Ureter (tissue), 1 donor: ENCODE measurements around the gene CEP112. TPM values are rescaled to one million over a fixed set of nuclear protein-coding genes. Genes with fewer than 3 reads are reported as not detected.
"Not testable (repeated sequence)": the region's sequence is repeated elsewhere in the genome, so short reads cannot be mapped to it uniquely, and the experiment has no call there.

ENCODE experiments used
- DNase-seq: peaks from one replicate; pipeline ENCODE4 v3.0.0-alpha.2; 2020; ENCODE audit warnings: low spot score
- total RNA-seq: library from RNA; stranded (reverse); gene quantifications from one replicate; pipeline ENCODE4 v1.2.4, GENCODE V29; 2023
- donor health status: DM: yes; HTN: yes; CAD: no.

CEP112 gene
- total RNA-seq, 1 donor from 2014 or later = 18.0 TPM

DNA sequence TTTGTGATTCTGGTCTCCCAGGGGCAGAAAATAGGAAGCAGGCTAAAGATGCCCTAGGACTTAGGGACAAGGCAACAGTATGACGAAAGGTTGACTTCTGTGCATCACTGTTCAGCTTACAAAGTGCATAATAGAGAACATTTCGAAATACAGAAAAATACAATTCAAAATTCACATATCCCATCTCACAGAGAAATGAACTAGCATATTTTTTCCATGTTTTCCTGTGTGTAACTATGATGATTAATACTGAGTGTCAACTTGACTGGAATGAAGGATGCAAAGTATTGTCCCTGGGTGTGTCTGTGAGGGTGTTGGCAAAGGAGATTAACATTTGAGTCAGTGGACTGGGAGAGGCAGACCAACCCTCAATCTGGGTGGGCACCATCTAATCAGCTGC, 365.4 kb downstream of the CEP112 start:
- not testable (repeated sequence) for DNase-seq

DNA sequence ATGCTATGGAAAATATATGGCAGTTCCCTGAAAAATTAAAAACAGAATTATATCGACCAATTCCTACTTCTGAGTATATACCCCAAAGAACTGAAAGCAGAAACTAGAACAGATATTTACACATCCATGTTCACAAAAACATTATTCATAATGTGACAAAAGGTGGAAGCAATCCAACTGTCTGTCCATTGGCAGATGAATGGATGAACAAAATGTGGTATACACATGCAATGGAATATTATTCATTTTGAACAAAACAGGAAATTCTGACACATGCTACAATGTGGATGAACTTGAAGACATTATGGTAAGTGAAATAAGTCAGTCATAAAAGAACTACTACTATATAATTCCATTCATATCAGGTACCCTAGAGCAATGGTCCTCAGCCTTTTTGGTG, 367.0 kb downstream of the CEP112 start:
- no peak for DNase-seq

DNA sequence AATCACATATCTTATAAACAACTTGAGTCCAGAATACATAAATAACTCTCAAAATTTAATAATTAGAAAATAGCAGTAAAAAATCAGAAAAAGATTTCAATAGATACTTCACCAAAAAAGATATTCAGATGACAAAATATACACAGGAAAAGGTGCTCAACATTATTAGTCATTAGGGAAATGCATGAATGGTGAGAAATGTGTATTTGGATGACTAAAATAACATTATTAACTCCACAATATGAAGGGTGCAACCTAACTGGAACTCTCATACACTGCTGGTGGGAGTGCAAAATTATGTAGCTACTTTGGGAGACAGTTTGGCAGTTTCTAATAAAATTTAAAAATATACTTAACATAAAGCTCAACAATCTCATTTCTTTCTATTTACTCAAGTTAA, 368.2 kb downstream of the CEP112 start:
- no peak for DNase-seq

DNA sequence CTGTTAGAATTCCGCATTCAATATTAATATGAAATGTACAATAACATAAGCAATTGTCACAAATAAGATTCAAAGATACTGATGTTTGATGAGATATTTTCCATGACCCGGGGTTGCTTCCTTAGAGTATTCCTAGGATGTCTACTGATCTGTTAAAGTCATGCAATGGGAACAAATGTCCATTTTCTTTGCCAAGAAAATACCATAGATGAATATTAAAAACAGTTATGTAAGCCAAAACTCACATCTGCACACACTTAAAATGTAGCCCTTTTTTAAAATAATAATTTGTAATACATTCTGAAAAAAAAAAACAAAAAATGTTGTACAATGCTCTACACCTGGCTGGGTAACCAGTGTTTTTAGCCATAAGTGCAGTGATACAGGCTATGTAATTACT, 371.1 kb downstream of the CEP112 start:
- DNase-seq = no peak

DNA sequence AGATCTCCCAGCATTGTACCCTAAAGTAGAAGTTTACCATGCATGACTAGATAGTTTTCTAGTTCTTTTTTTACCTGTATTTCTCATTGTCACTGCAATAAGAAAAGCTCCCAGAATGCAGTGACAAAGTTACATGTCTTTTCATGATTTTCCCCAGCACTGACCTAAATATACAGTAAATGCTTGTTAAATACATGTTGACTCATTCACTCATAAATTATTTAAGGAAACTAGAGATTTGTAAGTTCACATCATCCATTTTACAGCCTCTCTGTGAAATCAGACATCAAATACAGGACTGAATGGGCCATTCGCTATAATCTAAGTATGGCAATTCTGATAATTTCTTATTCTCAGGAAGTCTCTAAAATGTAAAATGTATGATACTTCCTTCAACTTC, 371.6 kb downstream of the CEP112 start:
- no peak for DNase-seq

DNA sequence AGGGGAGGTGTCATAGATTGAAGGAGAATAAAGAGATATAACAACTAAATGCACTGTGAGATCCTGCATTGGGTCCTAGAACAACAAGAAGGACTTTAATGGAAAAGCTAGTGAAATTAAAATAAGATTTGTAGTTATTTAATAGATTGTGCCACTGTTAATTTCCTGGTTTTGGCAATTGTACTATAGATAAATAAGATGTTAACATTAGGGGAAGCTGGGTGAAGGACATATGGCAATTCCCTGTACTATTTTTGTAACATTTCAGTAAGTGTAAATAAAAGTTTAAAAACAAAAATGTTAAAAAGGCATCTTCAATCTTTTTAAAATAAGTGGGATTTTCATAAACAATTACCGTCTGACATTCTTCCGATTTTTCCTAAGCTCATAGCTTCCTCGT, 372.1 kb downstream of the CEP112 start:
- DNase-seq = no peak

DNA sequence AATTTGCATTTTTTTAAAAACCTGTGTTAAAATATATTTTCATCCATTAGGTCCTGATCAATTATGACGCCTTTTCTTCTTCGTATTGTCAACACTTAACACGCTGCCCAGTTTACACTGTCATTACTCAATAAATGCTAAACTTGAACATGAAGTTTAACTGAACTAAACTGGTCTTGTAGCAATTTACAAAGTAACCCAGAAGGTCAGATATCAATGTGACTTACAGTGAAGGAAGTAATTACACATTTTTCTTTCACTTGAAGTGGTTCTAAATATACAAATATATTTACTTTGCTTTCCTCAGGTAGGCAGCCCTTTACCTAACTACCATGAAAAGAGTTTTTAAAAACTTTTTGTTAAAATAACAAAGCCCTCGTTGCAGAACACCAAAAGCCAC, 374.0 kb downstream of the CEP112 start:
- no peak for DNase-seq

DNA sequence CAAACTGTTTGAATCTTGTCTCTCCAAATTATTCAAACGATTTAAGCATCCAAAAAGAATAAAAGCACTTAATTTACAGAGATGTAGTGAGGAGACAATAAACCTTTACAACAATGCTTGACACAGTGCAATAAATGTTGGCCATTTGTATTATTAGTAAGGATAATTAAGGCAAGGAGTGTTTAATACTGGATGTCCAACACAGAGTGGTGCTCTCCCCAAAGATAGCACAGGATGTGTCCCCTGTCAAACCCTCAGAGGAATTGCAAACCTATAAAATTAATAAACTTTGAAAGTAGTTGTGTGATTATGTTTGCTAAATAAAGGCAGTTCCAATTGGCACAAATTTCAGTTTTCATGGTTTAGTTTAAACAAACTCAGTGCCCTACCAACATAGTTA, 377.5 kb downstream of the CEP112 start:
- DNase-seq = no peak

DNA sequence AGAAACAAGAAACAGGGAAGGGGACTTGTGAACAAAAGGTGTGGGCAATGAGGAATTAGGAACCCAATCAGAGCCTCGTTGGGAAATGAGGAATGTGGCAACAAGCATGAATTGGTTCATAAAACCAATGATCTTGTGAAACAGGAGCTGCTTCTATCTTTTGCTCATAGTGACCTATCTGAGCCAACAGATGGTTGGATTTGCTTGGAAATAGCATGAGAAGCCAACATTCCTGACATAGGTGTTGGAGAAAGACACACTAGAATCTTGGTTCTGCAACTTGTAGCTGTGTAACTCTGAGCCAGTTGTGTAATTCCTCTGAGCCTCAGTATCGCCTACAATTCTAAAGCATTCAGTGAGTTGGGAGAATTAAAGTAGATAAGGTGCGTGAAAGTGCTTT, 378.6 kb downstream of the CEP112 start:
- no peak for DNase-seq

DNA sequence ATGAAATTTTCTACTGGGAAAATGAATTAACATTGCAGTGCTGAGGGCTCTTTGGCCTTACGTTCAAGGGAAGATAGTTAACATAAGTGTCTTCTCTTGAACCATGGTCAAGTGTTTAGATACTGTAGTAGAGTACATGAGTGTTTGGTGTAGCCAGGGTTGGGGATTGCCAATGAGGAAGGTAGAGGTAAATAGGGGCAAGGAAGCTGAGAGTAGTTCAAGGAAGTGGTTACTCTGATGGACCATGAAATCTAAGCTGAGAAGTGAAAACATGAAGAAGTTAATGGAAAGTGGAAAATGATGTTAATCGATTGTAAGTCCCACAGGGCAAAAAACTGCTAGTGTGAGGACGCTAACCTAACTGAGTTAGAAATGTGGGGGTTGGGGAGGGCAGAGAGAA, 380.9 kb downstream of the CEP112 start:
- no peak for DNase-seq

DNA sequence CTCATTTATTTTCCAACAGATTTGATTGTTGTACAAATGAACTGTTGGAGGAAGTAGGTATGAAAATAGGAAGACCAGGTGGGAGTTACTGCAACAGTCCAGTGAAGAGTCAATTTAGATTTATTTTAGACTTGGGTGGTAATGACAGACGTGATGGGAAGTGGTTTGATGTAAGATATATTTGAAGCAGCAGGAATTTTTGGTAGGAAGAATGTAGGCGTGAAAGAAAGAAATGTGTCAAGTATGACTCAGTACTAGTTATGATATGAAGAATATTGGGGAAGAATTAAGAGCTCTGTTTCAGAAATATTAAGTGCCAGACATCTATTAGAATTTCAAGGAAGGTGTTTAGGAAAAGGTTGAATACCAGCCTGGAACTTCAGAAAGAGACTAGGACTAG, 382.6 kb downstream of the CEP112 start:
- DNase-seq = no peak

DNA sequence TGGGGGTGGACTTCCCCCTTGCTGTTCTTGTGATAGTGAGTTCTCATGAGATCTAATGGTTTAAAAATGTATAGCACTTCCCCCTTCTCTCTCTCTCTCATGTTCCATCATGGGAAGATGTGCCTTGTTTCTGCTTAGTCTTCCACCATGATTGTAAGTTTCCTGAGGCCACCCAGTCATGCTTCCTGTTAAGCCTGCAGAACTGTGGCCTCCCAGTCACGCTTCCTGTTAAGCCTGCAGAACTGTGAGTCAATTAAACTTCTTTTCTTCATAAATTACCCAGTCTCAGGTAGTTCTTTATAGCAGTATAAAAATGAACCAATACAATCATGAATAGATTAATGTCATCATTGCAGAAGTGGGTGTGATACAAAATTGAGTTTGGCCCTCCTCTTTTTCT, 383.4 kb downstream of the CEP112 start:
- DNase-seq = not testable (repeated sequence)

DNA sequence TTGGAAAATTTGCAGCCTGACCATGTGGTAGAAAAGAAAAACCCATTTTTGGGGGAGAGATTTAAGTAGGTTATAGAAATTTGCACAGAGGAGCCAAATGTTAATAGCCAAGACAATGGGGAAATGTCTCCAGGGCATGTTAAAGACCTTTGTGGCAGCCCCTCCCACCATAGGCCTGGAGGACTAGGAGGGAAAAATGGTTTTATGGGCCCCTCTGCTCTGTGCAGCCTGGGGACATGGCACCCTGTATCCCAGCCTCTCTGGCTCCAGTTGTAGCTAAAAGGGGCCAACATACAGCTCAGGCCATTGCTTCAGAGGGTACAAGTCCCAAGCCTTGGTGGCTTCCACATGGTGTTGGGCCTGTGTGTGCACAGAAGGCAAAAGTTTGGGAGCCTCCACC, 384.6 kb downstream of the CEP112 start:
- no peak for DNase-seq

DNA sequence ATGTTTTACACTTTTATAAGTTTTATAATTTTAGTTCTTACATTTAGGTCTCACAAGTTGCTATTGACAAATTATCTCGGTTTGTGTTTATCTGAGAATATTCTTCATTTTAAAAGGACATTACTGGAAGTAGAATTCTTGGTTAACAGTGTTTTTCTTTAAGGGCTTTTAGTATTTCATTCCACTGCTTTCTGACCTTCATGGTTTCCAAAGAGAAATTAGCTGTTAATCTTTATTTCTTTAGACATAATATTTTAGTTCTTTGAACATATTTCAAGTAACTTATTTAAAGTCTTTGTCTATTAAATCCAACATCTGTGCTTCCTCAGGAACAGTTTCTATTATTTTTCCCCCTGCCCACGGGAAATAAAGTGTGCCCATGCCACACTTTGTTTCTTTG, 390.4 kb downstream of the CEP112 start:
- DNase-seq = no peak

DNA sequence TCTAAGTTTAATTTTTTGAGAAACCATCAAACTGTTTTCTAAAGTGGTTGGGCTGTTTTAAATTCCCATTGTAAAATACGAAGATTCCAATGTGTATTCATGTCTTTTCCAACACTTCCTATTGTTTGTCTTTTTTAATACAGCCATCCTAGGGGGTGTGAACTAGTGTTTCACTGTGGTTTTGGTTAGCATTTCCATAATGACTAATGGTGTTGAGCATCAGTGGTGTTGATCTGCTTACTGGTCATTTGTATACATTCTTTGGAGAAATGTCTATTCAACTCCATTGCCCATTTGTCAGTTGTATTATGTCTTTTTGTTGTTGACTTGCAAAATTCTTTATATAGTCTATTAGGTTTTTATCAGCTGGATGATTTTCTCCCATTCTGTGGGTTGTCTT, 391.3 kb downstream of the CEP112 start:
- DNase-seq = no peak

DNA sequence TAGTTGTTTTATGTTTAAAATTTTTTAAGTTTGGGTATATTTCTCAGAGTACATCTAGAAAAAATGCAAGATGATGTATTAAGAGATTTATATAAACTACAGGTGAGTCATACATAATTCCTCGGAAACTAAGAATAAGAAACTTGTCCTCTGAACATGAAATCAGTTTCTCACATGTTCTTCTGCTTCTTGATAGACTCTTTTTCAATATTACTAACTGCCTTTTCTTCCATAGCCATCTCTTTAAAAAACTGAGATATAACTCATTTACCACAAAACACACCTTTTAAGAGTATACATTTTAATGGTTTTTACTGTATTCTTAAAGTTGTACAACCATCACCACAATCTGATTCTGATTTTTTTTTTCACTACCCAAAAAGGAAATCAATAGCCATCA, 392.1 kb downstream of the CEP112 start:
- no peak for DNase-seq

DNA sequence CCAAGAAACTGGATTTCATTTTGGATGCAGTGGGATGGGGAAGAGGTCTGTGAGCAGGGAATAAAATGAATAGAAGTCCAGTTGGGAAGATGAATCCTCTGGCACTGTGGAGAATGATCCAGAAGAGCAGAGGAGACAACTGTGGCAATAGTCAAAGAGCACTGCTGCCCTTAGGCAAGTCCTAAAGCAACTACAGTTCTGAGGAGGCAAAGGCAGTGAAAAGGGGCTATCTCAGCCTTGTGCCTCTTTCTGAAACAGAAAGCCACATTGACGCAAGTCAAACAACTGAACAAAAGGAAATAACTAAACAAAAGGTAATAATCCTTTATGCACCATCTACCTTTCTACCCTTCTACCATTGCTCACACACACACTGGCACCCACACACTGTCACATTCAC, 392.5 kb downstream of the CEP112 start:
- no peak for DNase-seq

DNA sequence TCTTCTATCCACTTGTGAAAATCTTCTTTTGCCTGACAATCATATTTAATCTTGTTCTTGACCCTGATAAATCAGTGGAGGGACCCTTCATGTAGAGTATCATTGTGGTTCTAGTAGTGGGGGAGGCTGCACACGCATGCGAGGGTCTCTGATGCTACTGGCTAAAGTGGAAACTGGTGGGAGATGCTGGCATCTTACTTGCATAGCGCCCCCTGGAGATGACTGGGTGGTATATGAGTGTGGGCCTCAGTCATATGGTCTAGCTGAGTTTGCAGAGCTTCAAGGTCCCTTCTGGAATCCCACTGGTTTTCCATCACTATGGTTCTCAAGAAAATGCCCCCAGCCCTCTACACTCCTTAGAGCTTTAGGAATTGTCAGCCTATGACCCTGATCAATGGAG, 394.1 kb downstream of the CEP112 start:
- no peak for DNase-seq

DNA sequence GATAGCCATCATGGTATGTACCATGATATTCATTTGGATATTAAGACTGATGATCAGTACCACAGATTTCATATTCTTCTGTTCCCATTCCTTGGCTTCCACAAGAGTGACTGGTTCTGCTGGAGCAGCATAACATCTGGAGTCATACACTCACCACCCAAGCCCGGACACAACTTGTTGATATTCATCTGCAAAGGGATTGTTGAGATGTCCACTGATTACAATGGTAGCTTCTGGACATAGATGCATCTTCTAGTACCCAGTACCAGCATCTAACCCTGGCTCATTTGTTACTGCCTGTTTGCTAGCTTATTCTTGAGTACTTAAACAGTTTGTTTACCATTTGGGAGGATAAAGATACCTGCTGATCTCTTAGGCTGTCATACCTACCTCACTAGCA, 394.8 kb downstream of the CEP112 start:
- no peak for DNase-seq

DNA sequence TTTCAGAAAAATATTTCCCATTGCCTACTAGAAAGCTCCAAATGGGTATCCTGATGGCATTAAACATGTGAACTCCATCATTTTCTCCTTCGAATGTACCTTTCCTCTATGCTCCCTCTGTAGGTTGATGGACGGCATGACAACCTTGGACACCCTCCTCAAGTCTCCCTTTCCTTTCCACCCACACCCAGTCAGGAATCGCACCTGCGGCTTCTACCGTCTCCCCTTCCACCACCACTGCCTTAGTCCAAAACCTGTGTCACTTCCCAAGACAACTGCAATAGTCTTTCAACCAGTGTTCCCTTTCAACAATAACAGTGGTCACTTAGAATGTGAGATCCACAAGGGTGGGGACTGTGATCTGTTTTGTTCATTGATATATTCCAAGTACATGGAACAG, 397.4 kb downstream of the CEP112 start:
- DNase-seq = no peak

DNA sequence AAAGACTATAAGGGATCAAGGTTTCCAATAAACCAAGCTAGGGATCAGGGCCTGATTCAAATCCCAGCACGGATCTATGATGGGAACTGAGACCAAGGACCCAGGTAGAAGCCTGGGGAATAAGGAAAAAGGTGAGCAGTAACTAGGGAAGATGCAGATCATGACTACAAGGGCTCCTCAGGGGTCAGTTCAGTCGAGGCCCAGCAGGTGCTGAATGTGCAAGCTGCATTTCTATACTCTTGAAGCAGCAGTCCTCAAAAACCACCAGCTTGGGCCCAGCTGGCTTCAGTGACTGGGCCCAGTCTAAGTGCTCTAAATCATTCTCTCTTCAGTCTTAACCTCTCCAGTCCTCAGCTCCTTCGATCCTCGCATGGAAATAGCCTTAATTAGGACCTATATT, 401.7 kb downstream of the CEP112 start:
- no peak for DNase-seq

DNA sequence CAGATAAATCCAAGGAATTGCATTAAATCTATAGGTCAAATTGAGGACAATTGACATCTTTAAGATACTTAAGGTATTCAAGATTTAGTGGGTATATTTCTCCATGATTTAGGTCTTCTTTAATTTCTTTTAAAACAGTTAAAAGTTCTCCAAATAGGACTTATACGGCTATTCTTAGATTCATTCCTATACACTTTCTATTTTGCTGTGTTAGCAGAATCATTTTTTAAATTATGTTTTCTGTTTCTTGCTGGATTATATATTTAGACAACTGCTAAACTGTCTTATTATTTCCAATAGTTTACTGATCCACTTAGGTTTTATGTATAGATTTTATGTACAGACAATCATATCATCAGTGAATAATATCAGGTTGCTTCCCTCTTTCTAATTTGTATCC, 404.4 kb downstream of the CEP112 start:
- DNase-seq = no peak

DNA sequence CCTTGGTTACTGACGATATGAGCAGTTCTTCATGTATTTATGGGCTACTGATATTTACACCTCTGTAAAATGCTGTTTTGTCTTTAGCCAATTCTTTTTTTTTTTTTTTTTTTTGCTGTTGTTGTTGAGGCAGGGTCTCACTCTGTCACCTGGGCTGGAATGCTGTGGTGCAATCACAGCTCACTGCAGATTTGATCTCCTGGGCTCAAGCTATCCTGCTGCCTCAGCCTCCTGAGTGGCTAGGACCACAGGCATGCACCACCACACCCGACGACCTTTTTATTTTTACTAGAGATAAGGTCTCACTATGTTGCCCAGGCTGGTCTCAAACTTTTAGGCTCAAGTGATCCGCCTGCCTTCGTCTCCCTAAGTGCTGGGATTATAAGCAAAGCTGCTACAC, 405.5 kb downstream of the CEP112 start:
- no peak for DNase-seq

DNA sequence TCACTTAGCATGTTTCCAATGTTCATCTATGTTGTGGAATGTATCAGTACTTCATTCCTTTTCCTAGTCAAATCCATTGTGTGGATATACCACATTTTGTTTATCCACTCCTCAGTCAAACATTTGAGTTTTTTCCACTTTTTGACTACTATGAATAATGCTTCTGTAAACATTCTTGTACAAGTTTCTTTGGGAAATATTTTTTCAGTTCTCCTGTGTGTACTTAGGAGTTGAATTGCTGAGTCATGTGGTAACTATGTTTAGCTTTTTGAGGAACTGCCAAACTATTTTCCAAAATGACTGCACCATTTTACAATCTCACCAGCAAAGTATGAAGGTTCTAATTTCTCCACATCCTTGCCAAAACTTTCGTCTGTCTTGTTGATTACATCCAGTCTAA, 406.8 kb downstream of the CEP112 start:
- DNase-seq = no peak

DNA sequence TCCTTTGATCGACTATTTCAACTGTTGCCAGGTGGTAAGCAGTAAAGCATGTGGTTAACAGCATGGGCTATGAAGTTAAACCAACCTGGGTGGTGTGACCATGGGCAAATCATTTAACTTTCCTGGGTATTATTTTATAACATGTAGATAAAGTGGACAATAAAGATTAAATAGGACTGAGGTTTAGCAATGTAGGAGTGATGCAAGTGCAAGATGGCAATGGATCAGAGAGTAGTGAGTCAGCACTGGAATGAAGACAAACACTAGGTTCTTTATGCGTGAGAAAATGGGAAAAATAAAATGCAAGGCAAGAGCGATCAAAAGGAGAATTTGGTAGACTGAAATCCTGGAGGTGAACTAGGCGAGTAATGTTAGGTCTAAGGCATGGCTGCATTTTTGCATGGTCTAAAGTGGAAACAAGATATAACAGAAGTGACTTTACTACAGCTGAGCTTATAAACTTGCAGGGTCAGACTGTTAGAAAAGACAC, 408.0 kb downstream of the CEP112 start:
- DNase-seq = no peak
